Measurements from ENCODE around the gene ZNF608. TPM values are rescaled to one million over a fixed set of nuclear protein-coding genes. Genes with fewer than 3 reads are reported as not detected.

ZNF608 gene
- total RNA-seq, 1 experiment from 2014 or later, result 5.6 TPM

DNA sequence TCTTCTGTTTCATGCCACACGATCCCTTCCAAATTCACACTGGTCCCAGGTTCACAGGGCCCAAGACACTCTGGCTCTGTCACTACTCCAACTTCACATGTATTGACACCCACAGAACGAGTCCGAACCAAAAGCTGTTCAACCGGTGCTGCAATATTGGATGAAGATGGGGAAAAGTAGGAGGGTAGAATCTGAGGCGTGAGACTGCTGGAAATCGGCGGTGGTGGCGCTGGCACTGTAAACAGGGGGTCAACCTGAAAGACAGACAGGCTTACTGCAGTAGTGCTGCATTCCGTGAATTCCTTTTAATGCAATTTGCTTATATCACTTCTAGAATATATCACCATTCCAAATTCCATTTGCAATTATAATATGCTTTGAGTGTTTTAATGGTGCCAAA, 45.4 kb downstream of the ZNF608 start:
- no peak for DNase-seq (ENCODE audit: low read depth, low spot score)
- no peak overlapping the region for H3K4me2 ChIP-seq (ENCODE audit: low read length)
- BruUV-seq (replicated peaks), result no TSS peak
- no peak overlapping the region for H3K9ac ChIP-seq (ENCODE audit: low read length)
- no peaks in the 10 kb centered on the region for H3K36me3 ChIP-seq (ENCODE audit: control insufficient read depth in 1 of 2, insufficient read depth in 2 of 2, low read length in 2 of 2)
- no peaks in the 10 kb centered on the region for H3K27me3 ChIP-seq (ENCODE audit: insufficient read depth, low read length)
- H3K4me3 ChIP-seq (replicated peaks in 1 of 2; ENCODE audit: low read depth in 1 of 2, low read length in 2 of 2), result no peak overlapping the region
- H2AFZ ChIP-seq (ENCODE audit: low read depth, low read length, poor library complexity, severe bottlenecking), result no peak overlapping the region
- H4K20me1 ChIP-seq (ENCODE audit: insufficient read depth), result no peaks in the 10 kb centered on the region
- H3K27ac ChIP-seq (ENCODE audit: low read depth, low read length), result no peak overlapping the region
- intact Hi-C loops (cut with micrococcal nuclease), result no loop called here
- no peak for TF ChIP-seq CBX3 (IDR thresholded peaks at IDR 0.05; ENCODE audit: low read depth)
- no peak for TF ChIP-seq YY1 (IDR thresholded peaks at IDR 0.05; ENCODE audit: extremely low read depth, insufficient replicate concordance, low read depth, low read length)
- TF ChIP-seq EZH2phosphoT487 (IDR thresholded peaks at IDR 0.05; ENCODE audit: borderline replicate concordance), result no peak
- TF ChIP-seq ZNF274 (IDR thresholded peaks at IDR 0.05; ENCODE audit: low read depth, low read length), result no peak
- no peak for TF ChIP-seq REST (IDR thresholded peaks at IDR 0.05; ENCODE audit: low read depth)
- no peak for TF ChIP-seq SP1 (IDR thresholded peaks at IDR 0.05; ENCODE audit: low read depth)
- no peak for TF ChIP-seq POLR2A (IDR thresholded peaks at IDR 0.05; ENCODE audit: borderline replicate concordance, extremely low read depth, insufficient read depth, insufficient read length)
- TF ChIP-seq CEBPB (IDR thresholded peaks at IDR 0.05; ENCODE audit: low read depth), result no peak
- no peak for TF ChIP-seq SRF (IDR thresholded peaks at IDR 0.05; ENCODE audit: low read depth)
- TF ChIP-seq, protein P1, sequence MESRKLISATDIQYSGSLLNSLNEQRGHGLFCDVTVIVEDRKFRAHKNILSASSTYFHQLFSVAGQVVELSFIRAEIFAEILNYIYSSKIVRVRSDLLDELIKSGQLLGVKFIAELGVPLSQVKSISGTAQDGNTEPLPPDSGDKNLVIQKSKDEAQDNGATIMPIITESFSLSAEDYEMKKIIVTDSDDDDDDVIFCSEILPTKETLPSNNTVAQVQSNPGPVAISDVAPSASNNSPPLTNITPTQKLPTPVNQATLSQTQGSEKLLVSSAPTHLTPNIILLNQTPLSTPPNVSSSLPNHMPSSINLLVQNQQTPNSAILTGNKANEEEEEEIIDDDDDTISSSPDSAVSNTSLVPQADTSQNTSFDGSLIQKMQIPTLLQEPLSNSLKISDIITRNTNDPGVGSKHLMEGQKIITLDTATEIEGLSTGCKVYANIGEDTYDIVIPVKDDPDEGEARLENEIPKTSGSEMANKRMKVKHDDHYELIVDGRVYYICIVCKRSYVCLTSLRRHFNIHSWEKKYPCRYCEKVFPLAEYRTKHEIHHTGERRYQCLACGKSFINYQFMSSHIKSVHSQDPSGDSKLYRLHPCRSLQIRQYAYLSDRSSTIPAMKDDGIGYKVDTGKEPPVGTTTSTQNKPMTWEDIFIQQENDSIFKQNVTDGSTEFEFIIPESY (IDR thresholded peaks at IDR 0.05; ENCODE audit: extremely low read depth, insufficient replicate concordance, low read length), result no peak
- TF ChIP-seq MAX (IDR thresholded peaks at IDR 0.05), result no peak
- TF ChIP-seq TCF7L2 (IDR thresholded peaks at IDR 0.05; ENCODE audit: borderline replicate concordance, extremely low read depth, insufficient read depth, insufficient read length), result no peak
- no peak for TF ChIP-seq ZFX (IDR thresholded peaks at IDR 0.05)
- no peak for TF ChIP-seq EGR1 (IDR thresholded peaks at IDR 0.05; ENCODE audit: low read depth)
- TF ChIP-seq RAD21 (IDR thresholded peaks at IDR 0.05; ENCODE audit: low read depth), result no peak
- POLR2A ChIA-PET, result no interaction called here
- no peaks in the 10 kb centered on the region for H3K4me1 ChIP-seq (ENCODE audit: control insufficient read depth in 1 of 2, insufficient read depth in 2 of 2, low read length in 2 of 2)
- RAD21 ChIA-PET (ENCODE audit: low non-redundant PET in 1 of 2, low total read pairs in 2 of 2, uncharacterized antibody in 2 of 2, unreplicated experiment in 2 of 2), result no interaction called here
- CTCF ChIA-PET, result no interaction called here
- ATAC-seq, result no peak
- H3K9me2 ChIP-seq (ENCODE audit: insufficient read depth), result no peaks in the 10 kb centered on the region
- H3K79me2 ChIP-seq (ENCODE audit: insufficient read depth, low read length), result no peaks in the 10 kb centered on the region
- no peaks in the 10 kb centered on the region for H3K9me3 ChIP-seq (ENCODE audit: control insufficient read depth in 1 of 2, insufficient read depth in 1 of 2, low read depth in 1 of 2, low read length in 2 of 2)

All from HCT116 (cell line).